GM23338 (cell line): ENCODE measurements around the gene GJA3. TPM values are rescaled to one million over a fixed set of nuclear protein-coding genes. Genes with fewer than 3 reads are reported as not detected.
"Not testable (repeated sequence)": the region's sequence is repeated elsewhere in the genome, so short reads cannot be mapped to it uniquely, and the experiment has no call there.

ENCODE experiments used
- ATAC-seq: fragments of 200-7000 bp; cut with Tn5 transposase; 3 replicates; pipeline ENCODE4 v1.9.1; 2020
- DNase-seq: peaks from one replicate; pipeline ENCODE4 v3.0.0-alpha.2; 2015; ENCODE audit warnings: low spot score
- H2AFZ ChIP-seq: fragments of 200-600 bp; sonication (generic); 2 replicates; pipeline ENCODE4 v1.8.0; 2016; ENCODE audit warnings: antibody characterized with exemption, mild to moderate bottlenecking, moderate library complexity
- H3F3A ChIP-seq: fragments of 200-600 bp; sonication (generic); replicated peaks from 2 replicates; pipeline ENCODE4 v1.8.0; 2017; ENCODE audit warnings: antibody characterized with exemption, mixed run types, low read depth
- H3K27ac ChIP-seq: fragments of 200-600 bp; sonication (generic); 2 replicates; pipeline ENCODE4 v1.6.1; 2016; ENCODE audit warnings: low read depth
- H3K27me3 ChIP-seq: fragments of 200-600 bp; sonication (generic); 2 replicates; pipeline ENCODE4 v1.8.0; 2016; ENCODE audit warnings: mild to moderate bottlenecking, mixed run types, moderate library complexity; ENCODE audit not compliant: insufficient read depth
- H3K36me3 ChIP-seq: fragments of 200-600 bp; sonication (generic); 2 replicates; pipeline ENCODE4 v1.8.0; 2016; ENCODE audit warnings: mild to moderate bottlenecking; ENCODE audit not compliant: insufficient read depth
- H3K4me1 ChIP-seq: fragments of 200-600 bp; sonication (generic); 2 replicates; pipeline ENCODE4 v1.8.0; 2016; ENCODE audit warnings: mild to moderate bottlenecking, moderate library complexity; ENCODE audit not compliant: insufficient read depth
- H3K4me2 ChIP-seq: fragments of 200-600 bp; sonication (generic); 2 replicates; pipeline ENCODE4 v1.7.1; 2017; ENCODE audit warnings: mixed run types
- H3K4me3 ChIP-seq: fragments of 200-600 bp; sonication (generic); 2 replicates; pipeline ENCODE4 v1.6.1; 2016; ENCODE audit warnings: mixed run types
- H3K79me2 ChIP-seq: fragments of 200-600 bp; sonication (generic); replicated peaks from 2 replicates; pipeline ENCODE4 v1.8.0; 2017; ENCODE audit warnings: mild to moderate bottlenecking; ENCODE audit not compliant: insufficient read depth
- H3K9me2 ChIP-seq: fragments of 200-600 bp; sonication (generic); 2 replicates; pipeline ENCODE4 v1.8.0; 2017; ENCODE audit not compliant: insufficient read depth
- H4K20me1 ChIP-seq: fragments of 200-600 bp; sonication (generic); replicated peaks from 2 replicates; pipeline ENCODE4 v1.8.0; 2017; ENCODE audit warnings: mild to moderate bottlenecking; ENCODE audit not compliant: insufficient read depth
- H3K27ac Mint-ChIP-seq: 2 replicates; pipeline ENCODE4 v1.8.0; 2020; ENCODE audit warnings: inconsistent platforms, mild to moderate bottlenecking, moderate library complexity, mixed read lengths
- H3K27me3 Mint-ChIP-seq: 3 replicates; pipeline ENCODE4 v1.8.0; 2022; ENCODE audit warnings: low read depth, mild to moderate bottlenecking, moderate library complexity, mixed read lengths, inconsistent platforms; ENCODE audit not compliant: insufficient read depth, poor library complexity
- H3K36me3 Mint-ChIP-seq: 3 replicates; pipeline ENCODE4 v1.8.0; 2021; ENCODE audit warnings: low read depth, mild to moderate bottlenecking, inconsistent platforms, moderate library complexity, mixed read lengths
- H3K4me1 Mint-ChIP-seq: 3 replicates; pipeline ENCODE4 v1.8.0; 2020; ENCODE audit warnings: mild to moderate bottlenecking, inconsistent platforms, mixed read lengths
- H3K4me3 Mint-ChIP-seq: 3 replicates; pipeline ENCODE4 v1.8.0; 2021; ENCODE audit warnings: moderate library complexity, mild to moderate bottlenecking, inconsistent platforms, mixed read lengths
- H3K9me3 Mint-ChIP-seq: 3 replicates; pipeline ENCODE4 v1.8.0; 2020; ENCODE audit warnings: moderate library complexity, mild to moderate bottlenecking, inconsistent platforms, mixed read lengths
- CREB1 ChIP-seq: fragments of 250-450 bp; sonication (Bioruptor Pico); IDR thresholded peaks from 2 replicates; pipeline ENCODE4 v1.5.0; 2020; ENCODE audit warnings: low read depth, mild to moderate bottlenecking, moderate library complexity
- CTCF ChIP-seq, 2 experiments: fragments of 200-600 bp in 1 of 2; sonication (generic) in 1 of 2; conservative IDR thresholded peaks; 2 replicates each; pipeline versions ENCODE4 v1.5.1 to v1.6.1; 2016 to 2017; ENCODE audit warnings: antibody characterized with exemption in 2 of 2, low read depth in 2 of 2, mild to moderate bottlenecking in 2 of 2, moderate library complexity in 1 of 2
- EZH2 ChIP-seq: fragments of 200-600 bp; sonication (generic); IDR thresholded peaks from one replicate; pipeline ENCODE4 v1.8.0; 2017; ENCODE audit warnings: antibody characterized with exemption, mild to moderate bottlenecking, low read depth; ENCODE audit not compliant: unreplicated experiment
- EZH2phosphoT487 ChIP-seq: fragments of 200-600 bp; sonication (generic); IDR thresholded peaks from one replicate; pipeline ENCODE4 v1.8.1; 2018; ENCODE audit warnings: antibody characterized with exemption; ENCODE audit not compliant: unreplicated experiment
- JUNB ChIP-seq: IDR thresholded peaks from one replicate; pipeline ENCODE4 v1.6.1; 2016; ENCODE audit warnings: antibody characterized with exemption; ENCODE audit not compliant: unreplicated experiment
- NANOG ChIP-seq: IDR thresholded peaks from 2 replicates; pipeline ENCODE4 v1.6.1; 2016; ENCODE audit warnings: antibody characterized with exemption, borderline replicate concordance
- POLR2AphosphoS5 ChIP-seq: IDR thresholded peaks from 2 replicates; pipeline ENCODE4 v1.6.1; 2016; ENCODE audit warnings: antibody characterized with exemption, low read depth
- REST ChIP-seq: IDR thresholded peaks from one replicate; pipeline ENCODE4 v1.6.1; 2018; ENCODE audit warnings: antibody characterized with exemption; ENCODE audit not compliant: unreplicated experiment
- STAT1 ChIP-seq: IDR thresholded peaks from one replicate; pipeline ENCODE4 v1.6.1; 2016; ENCODE audit warnings: antibody characterized with exemption; ENCODE audit not compliant: unreplicated experiment
- ZNF114 ChIP-seq: fragments of 250-450 bp; sonication (Bioruptor Pico); IDR thresholded peaks from 2 replicates; pipeline ENCODE4 v1.5.0; 2020; ENCODE audit warnings: mild to moderate bottlenecking, moderate library complexity
- ZNF331 ChIP-seq: fragments of 250-450 bp; sonication (Bioruptor Pico); IDR thresholded peaks from 2 replicates; pipeline ENCODE4 v1.5.0; 2020; ENCODE audit warnings: low read depth, mild to moderate bottlenecking, moderate library complexity
- polyA plus RNA-seq: library from polyadenylated mRNA; unstranded; fragments of >200 nt; fragmentation: Nextera tagmentation; extraction: Ambion mirVana; gene quantifications from 2 replicates; pipeline ENCODE4 v1.2.1, GENCODE V29; 2016
- total RNA-seq: library from RNA; depleted of rRNA; stranded (reverse); fragments of >200 nt; shearing (Covaris generic); gene quantifications from 2 replicates; pipeline ENCODE4 v1.2.3, GENCODE V29; 2014

The GJA3 gene
- total and polyA plus RNA-seq, 2 experiments from 2014 or later: 0.17 to 0.23 TPM

- TF ChIP-seq ZNF114 (CRISPR knock-in tag) (no peak), CREB1 (CRISPR knock-in tag) (no peak), NANOG (no peak), EZH2phosphoT487 (no peak), POLR2AphosphoS5 (no peak), ZNF331 (CRISPR knock-in tag) (no peak)
Measured at GRCh38 chr13:20157151-20157796, 3.6 kb downstream of the GJA3 start (continued).

- Mint-ChIP-seq H3K36me3 (no peaks in the 10 kb centered on the region; the same call in 2 of the 3 replicates), H3K27me3 (peaks cover 27% of the 10 kb centered on the region), H3K9me3 (no peaks in the 10 kb centered on the region; the same call in 2 of the 3 replicates), H3K4me1 (peaks cover 4% of the 10 kb centered on the region), H3K4me3 (no peak overlapping the region), H3K27ac (no peak overlapping the region)
- Histone ChIP-seq H4K20me1 (0 out of 2 replicates have a peak, but pooled peaks cover 4% of the 10 kb centered on the region), H3K27ac (no peak overlapping the region), H3K4me1 (peaks cover 9% of the 10 kb centered on the region), H3K4me2 (no peak overlapping the region), H3K4me3 (no peak overlapping the region), H3K36me3 (no peaks in the 10 kb centered on the region), H3F3A (0 out of 2 replicates have a peak, but pooled peaks cover 2% of the 10 kb centered on the region), H3K27me3 (peaks cover 47% of the 10 kb centered on the region), H3K9me2 (no peaks in the 10 kb centered on the region; the same call in 1 of the 2 replicates), H2AFZ (no peak overlapping the region), H3K79me2 (no peaks in the 10 kb centered on the region)
- TF ChIP-seq EZH2phosphoT487 (no peak), ZNF114 (CRISPR knock-in tag) (no peak), EZH2 (no peak), JUNB (no peak), NANOG (no peak), POLR2AphosphoS5 (no peak), CREB1 (CRISPR knock-in tag) (no peak), ZNF331 (CRISPR knock-in tag) (no peak)
- no peak for DNase-seq
- no peak for ATAC-seq
Measured at GRCh38 chr13:20156702-20157101, 4.2 kb downstream of the GJA3 start.

- not testable (repeated sequence) for H3K4me1 Mint-ChIP-seq, H3K79me2 ChIP-seq, H3K4me2 ChIP-seq, H3K4me3 ChIP-seq, H3K4me1 ChIP-seq, H4K20me1 ChIP-seq, H3K36me3 ChIP-seq, DNase-seq, H3K36me3 Mint-ChIP-seq, H3K9me2 ChIP-seq, H3K9me3 Mint-ChIP-seq, H3K27ac ChIP-seq, H3K4me3 Mint-ChIP-seq, H3F3A ChIP-seq, ATAC-seq, H2AFZ ChIP-seq, H3K27ac Mint-ChIP-seq, H3K27me3 Mint-ChIP-seq
- peaks cover 13% of the 10 kb centered on the region for H3K27me3 ChIP-seq
Measured at GRCh38 chr13:20153290-20153689, 7.6 kb downstream of the GJA3 start.

GRCh38 chr13:20151612-20152011 is 9.2 kb downstream of the GJA3 start:
- no peaks in the 10 kb centered on the region for H3K4me1 ChIP-seq
- no peaks in the 10 kb centered on the region; the same call in 1 of the 2 replicates for H3K9me2 ChIP-seq
- DNase-seq (no peak), ATAC-seq (no peak)
- no peak overlapping the region for H3K4me2 ChIP-seq
- Mint-ChIP-seq H3K27ac (no peak overlapping the region), H3K4me3 (no peak overlapping the region), H3K36me3 (no peaks in the 10 kb centered on the region), H3K4me1 (peaks cover 8% of the 10 kb centered on the region), H3K27me3 (peaks cover 5% of the 10 kb centered on the region), H3K9me3 (no peaks in the 10 kb centered on the region; the same call in 2 of the 3 replicates)
- H3K79me2 ChIP-seq: no peaks in the 10 kb centered on the region
- H3K36me3 ChIP-seq: no peaks in the 10 kb centered on the region
- H3F3A ChIP-seq: no peaks in the 10 kb centered on the region
- H2AFZ ChIP-seq: no peak overlapping the region
- H3K27me3 ChIP-seq: no peaks in the 10 kb centered on the region; the same call in 1 of the 2 replicates
- H3K27ac ChIP-seq: no peak overlapping the region
- no peak overlapping the region for H3K4me3 ChIP-seq
- H4K20me1 ChIP-seq: no peaks in the 10 kb centered on the region
- TF ChIP-seq ZNF114 (CRISPR knock-in tag) (no peak), REST (no peak), ZNF331 (CRISPR knock-in tag) (no peak), EZH2 (no peak), NANOG (no peak), STAT1 (no peak), CTCF (conservative IDR thresholded peaks at IDR 0.05; ENCODE audit: low read depth in 2 of 2) (no peak), CREB1 (CRISPR knock-in tag) (no peak)
